ENCODE measurements around the gene CDK11B.
A peak's percentile ranks its signal among the peaks of the same experiment; 100 is the strongest.

The CDK11B gene

GRCh38 chr1:1602304-1602967 lies 56.4 kb downstream of the CDK11B start:
- peak; percentile 68 for DNase-seq (ENCODE audit: extremely low spot score)
- POLR2A ChIA-PET = interaction anchor here (1.2 kb wide), 1 partner anchor 14 kb away, joined by 3 read pairs; no protein-coding TSS in a partner anchor
- CTCF ChIA-PET = interaction anchor here (1.3 to 1.9 kb wide), 4 partner anchors 9 to 21 kb away, joined by 3 to 6 read pairs (median 4); no protein-coding TSS in a partner anchor
- TF ChIP-seq CTCF (IDR thresholded peaks at IDR 0.05; ENCODE audit: control extremely low read depth, extremely low read depth, low read depth, missing control alignments) = no peak

GRCh38 chr1:1601564-1602303 lies 57.1 kb downstream of the CDK11B start:
- DNase-seq (ENCODE audit: extremely low spot score) = no peak
- TF ChIP-seq CTCF (IDR thresholded peaks at IDR 0.05; ENCODE audit: control extremely low read depth, extremely low read depth, low read depth, missing control alignments) = no peak
- CTCF ChIA-PET = interaction anchor here (1.3 to 1.9 kb wide), 4 partner anchors 10 to 20 kb away, joined by 3 to 6 read pairs (median 4); no protein-coding TSS in a partner anchor
- POLR2A ChIA-PET = no interaction called here

- DNase-seq (ENCODE audit: extremely low spot score) = no peak
- ChIA-PET CTCF (no interaction called here), POLR2A (interaction anchor here (0.5 kb wide), 1 partner anchor 52 kb away, joined by 5 read pairs; no protein-coding TSS in a partner anchor)
Measured at GRCh38 chr1:1600861-1601563, 57.8 kb downstream of the CDK11B start.

GRCh38 chr1:1599935-1600860 lies 58.6 kb downstream of the CDK11B start, which contains the start of gene FNDC10:
Gene FNDC10 (minus strand): TSS chr1:1600135. CDS start chr1:1600015, 120 bp downstream.
- DNase-seq (ENCODE audit: extremely low spot score) = no peak
- TF ChIP-seq CTCF (IDR thresholded peaks at IDR 0.05; ENCODE audit: control extremely low read depth, extremely low read depth, low read depth, missing control alignments) = no peak
- ChIA-PET POLR2A (interaction anchor here (0.5 kb wide), 1 partner anchor 52 kb away, joined by 5 read pairs; no protein-coding TSS in a partner anchor), CTCF (no interaction called here)

More at GRCh38 chr1:1600861-1601563, 57.8 kb downstream of the CDK11B start:
- TF ChIP-seq CTCF (IDR thresholded peaks at IDR 0.05; ENCODE audit: control extremely low read depth, extremely low read depth, low read depth, missing control alignments) = no peak

GRCh38 chr1:1599030-1599934 lies 59.5 kb downstream of the CDK11B start:
- no peak for DNase-seq (ENCODE audit: extremely low spot score)
- TF ChIP-seq CTCF (IDR thresholded peaks at IDR 0.05; ENCODE audit: control extremely low read depth, extremely low read depth, low read depth, missing control alignments) = peak; percentile 31
- ChIA-PET POLR2A (no interaction called here), CTCF (no interaction called here)

Measured in GM10248 (cell line).